Spleen (tissue), 7 donors: Measurements from ENCODE around the gene IFNG-AS1.

Experiments
- CTCF ChIP-seq, 11 experiments: fragments of 200-600 bp in 7 of 11; fragments of 450-650 bp in 4 of 11; sonication (generic) in 4 of 11; IDR thresholded peaks in 8 of 11; conservative IDR thresholded peaks in 3 of 11; 1 replicate in 7 of 11; 2 replicates in 4 of 11; pipeline versions ENCODE4 v1.4.0 to v1.8.0; 2016 to 2021; ENCODE audit warnings: antibody characterized with exemption in 11 of 11, inconsistent platforms in 4 of 11, mild to moderate bottlenecking in 1 of 11
- POLR2A ChIP-seq, 3 donors: fragments of 450-650 bp; IDR thresholded peaks; one replicate each; pipeline ENCODE4 v1.5.1; 2017; ENCODE audit warnings: antibody characterized with exemption in 3 of 3, mild to moderate bottlenecking in 1 of 3
- POLR2AphosphoS5 ChIP-seq, 3 donors: sonication (generic); formaldehyde crosslinking; IDR thresholded peaks; one replicate each; pipeline ENCODE4 v1.5.1; 2017; ENCODE audit warnings: antibody characterized with exemption in 3 of 3
- donor health status: DM: no; HTN: no; CAD: no; lungs with moderate emphysema.
- donor health status: DM: no; HTN: no; CAD: no.
- donor health status: DM: no; HTN: no; CAD: no.

GRCh38 chr12:68036642-68037041 lies 47.4 kb downstream of the IFNG-AS1 start:
- no peak for TF ChIP-seq POLR2A (IDR thresholded peaks at IDR 0.05)
- no peak for TF ChIP-seq CTCF (IDR thresholded peaks at IDR 0.05 in 8 of 11, conservative IDR thresholded peaks at IDR 0.05 in 3 of 11)
- no peak for TF ChIP-seq POLR2AphosphoS5 (IDR thresholded peaks at IDR 0.05)
